Measurements from ENCODE around the gene HCAR3. TPM values are rescaled to one million over a fixed set of nuclear protein-coding genes. Genes with fewer than 3 reads are reported as not detected.
"Not testable (repeated sequence)": the region's sequence is repeated elsewhere in the genome, so short reads cannot be mapped to it uniquely, and the experiment has no call there.

Gene HCAR3
- total RNA-seq, 2 experiments from 2014 or later, result not detected

DNA sequence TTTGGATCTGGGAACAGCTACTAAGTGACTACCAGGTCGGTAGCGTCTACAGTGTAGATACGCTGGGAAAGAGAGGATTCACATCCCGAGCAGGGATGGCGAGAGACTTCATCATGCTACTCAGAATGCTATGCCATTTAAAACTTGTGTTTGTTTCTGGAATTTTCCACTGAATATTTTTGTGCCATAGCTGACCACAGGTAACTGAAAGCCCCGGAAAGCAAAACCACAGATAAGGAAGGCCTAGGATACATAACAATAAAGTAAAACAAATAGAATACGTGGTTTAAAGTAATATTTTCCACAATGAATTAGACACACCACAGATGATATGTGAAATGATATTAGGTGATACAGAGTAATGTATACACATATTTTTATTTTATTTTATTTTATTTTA is 22.0 kb upstream of the HCAR3 start:
- no peaks in the 10 kb centered on the region for H3K36me3 Mint-ChIP-seq (ENCODE audit: low read depth)
- H3K4me3 Mint-ChIP-seq, result no peak overlapping the region
- peaks cover 2% of the 10 kb centered on the region for H3K9me3 Mint-ChIP-seq
- H3K27me3 Mint-ChIP-seq (ENCODE audit: low read depth), result no peaks in the 10 kb centered on the region
- no peak for DNase-seq
- H3K27ac Mint-ChIP-seq, result no peak overlapping the region
- H3K4me1 Mint-ChIP-seq (ENCODE audit: low read depth), result peaks cover 15% of the 10 kb centered on the region
- CTCF ChIA-PET, result no interaction called here
- intact Hi-C loops (cut with micrococcal nuclease), result no loop called here

DNA sequence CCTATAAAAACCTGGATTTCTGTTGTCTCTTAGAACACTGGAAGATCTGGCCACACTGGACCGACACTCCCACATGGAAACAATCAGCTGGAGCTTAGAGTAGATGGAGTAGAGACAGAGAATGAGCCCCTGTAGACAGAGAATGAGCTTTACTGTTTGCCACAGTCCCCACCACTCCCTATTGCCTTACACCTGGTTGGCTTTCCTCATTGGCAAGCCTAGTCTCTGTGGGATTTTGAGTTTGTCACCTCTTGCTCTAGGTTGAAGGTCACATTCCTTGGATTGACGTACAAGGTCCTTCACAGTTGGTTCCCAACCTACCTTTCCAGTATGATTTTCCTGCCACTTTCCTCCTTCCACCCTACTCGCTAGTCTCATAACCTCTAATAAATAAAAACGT is 16.0 kb upstream of the HCAR3 start:
- DNase-seq, result no peak
- CTCF ChIA-PET, result interaction anchor here (0.7 to 1.2 kb wide), 3 partner anchors 20 to 515 kb away, joined by 3 to 4 read pairs (median 3); partner anchors contain the start of genes DENR and ZCCHC8
- Mint-ChIP-seq H3K4me3 (no peak overlapping the region), H3K36me3 (ENCODE audit: low read depth) (no peaks in the 10 kb centered on the region), H3K27ac (peak overlapping the region; percentile 89), H3K4me1 (ENCODE audit: low read depth) (peaks cover 72% of the 10 kb centered on the region), H3K9me3 (peaks cover 5% of the 10 kb centered on the region), H3K27me3 (ENCODE audit: low read depth) (no peaks in the 10 kb centered on the region)
- intact Hi-C loops (cut with micrococcal nuclease), result loop anchor here (1.0 to 5.0 kb wide), 8 partner anchors 12 to 980 kb away; partner anchors contain the start of genes ATP6V0A2, CLIP1, DENR and KNTC1

DNA sequence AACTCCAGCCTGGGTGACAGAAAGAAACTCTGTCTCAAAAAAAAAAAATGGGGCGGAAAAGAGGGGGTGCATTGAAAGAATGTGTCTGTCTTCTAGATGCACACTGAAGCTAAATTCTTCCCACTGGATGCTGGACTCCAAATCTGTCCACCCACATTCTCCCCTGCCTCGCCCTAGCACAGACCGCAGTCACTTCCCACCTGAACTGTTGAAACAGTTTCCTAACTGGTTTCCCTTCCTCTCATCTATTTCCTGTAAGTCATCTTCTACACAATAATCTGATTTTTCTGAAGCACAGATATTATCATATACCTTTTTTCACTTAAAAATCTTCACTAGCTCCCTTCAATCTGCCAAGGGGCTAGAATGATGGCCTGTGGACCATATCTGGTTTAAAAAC is 15.6 kb upstream of the HCAR3 start:
- CTCF ChIA-PET, result interaction anchor here (0.7 to 1.2 kb wide), 3 partner anchors 21 to 515 kb away, joined by 3 to 4 read pairs (median 3); partner anchors contain the start of genes DENR and ZCCHC8

DNA sequence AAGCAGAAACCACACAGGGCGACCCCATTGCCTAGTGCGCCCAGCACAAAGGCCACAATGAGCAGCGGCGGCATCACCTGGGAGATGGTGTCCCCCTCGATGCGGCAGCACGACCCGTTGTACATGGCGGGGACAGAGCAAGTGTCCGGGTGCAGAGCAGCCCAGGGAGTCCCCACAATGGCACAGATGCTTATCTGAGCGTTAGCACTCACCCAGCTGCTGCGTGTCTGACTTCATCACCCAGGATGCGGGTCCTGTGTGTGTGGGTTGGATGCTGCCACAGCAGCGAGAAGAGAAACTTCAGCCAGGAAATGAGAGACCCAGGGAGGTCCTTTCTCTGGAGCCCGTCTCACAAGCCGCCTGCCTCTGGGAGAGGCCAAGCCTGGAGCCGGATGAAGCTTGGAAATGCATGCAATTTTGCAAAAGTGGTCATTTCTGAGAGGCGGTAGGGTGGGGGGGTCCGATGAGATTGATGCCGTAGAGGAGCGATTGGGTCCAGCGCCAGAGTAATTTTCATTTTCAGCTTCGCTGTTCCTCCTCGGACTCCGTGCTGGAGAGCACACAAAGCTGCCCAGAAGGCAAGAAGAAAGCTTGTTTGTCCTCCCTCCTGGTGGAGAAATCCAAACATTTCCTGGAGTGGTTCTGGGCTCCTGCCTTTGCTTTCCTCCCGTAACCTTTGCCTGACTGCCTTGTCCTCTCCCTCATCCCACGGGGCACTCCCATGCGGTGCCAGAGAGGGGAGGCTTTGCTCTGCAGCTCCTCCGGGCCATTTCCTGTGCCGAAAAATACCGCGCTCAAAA is 13.8 kb upstream of the HCAR3 start, which contains the start of gene HCAR1:
HCAR1 (minus strand) TSS at position 630 of the 800 bp plus-strand sequence; CDS start at position 125, 505 bp downstream.
- H3K4me1 Mint-ChIP-seq (ENCODE audit: low read depth), result peaks cover 82% of the 10 kb centered on the region
- CTCF ChIA-PET, result interaction anchor here (0.6 kb wide), 1 partner anchor 57 kb away, joined by 3 read pairs; no protein-coding TSS in a partner anchor
- H3K36me3 Mint-ChIP-seq (ENCODE audit: low read depth), result no peaks in the 10 kb centered on the region
- H3K27me3 Mint-ChIP-seq (ENCODE audit: low read depth), result no peaks in the 10 kb centered on the region
- intact Hi-C loops (cut with micrococcal nuclease), result loop anchor here (5.0 kb wide), 2 partner anchors 308 to 982 kb away; partner anchors contain the start of genes ATP6V0A2 and CLIP1
- peaks cover 3% of the 10 kb centered on the region for H3K9me3 Mint-ChIP-seq
- peak within 1 kb of the TSS; percentile 89 for H3K27ac Mint-ChIP-seq
- peak; percentile 86 for DNase-seq
- peak within 1 kb of the TSS; percentile 58 for H3K4me3 Mint-ChIP-seq

More for the DNA sequence above, 15.6 kb upstream of the HCAR3 start:
- H3K27me3 Mint-ChIP-seq (ENCODE audit: low read depth), result no peaks in the 10 kb centered on the region
- no peaks in the 10 kb centered on the region for H3K36me3 Mint-ChIP-seq (ENCODE audit: low read depth)
- peak overlapping the region; percentile 89 for H3K27ac Mint-ChIP-seq
- intact Hi-C loops (cut with micrococcal nuclease), result loop anchor here (2.0 to 5.0 kb wide), 3 partner anchors 205 to 980 kb away; partner anchors contain the start of genes ATP6V0A2, CLIP1, KNTC1 and RSRC2
- peaks cover 75% of the 10 kb centered on the region for H3K4me1 Mint-ChIP-seq (ENCODE audit: low read depth)
- peaks cover 5% of the 10 kb centered on the region for H3K9me3 Mint-ChIP-seq
- DNase-seq, result peak; percentile 69
- no peak overlapping the region for H3K4me3 Mint-ChIP-seq

DNA sequence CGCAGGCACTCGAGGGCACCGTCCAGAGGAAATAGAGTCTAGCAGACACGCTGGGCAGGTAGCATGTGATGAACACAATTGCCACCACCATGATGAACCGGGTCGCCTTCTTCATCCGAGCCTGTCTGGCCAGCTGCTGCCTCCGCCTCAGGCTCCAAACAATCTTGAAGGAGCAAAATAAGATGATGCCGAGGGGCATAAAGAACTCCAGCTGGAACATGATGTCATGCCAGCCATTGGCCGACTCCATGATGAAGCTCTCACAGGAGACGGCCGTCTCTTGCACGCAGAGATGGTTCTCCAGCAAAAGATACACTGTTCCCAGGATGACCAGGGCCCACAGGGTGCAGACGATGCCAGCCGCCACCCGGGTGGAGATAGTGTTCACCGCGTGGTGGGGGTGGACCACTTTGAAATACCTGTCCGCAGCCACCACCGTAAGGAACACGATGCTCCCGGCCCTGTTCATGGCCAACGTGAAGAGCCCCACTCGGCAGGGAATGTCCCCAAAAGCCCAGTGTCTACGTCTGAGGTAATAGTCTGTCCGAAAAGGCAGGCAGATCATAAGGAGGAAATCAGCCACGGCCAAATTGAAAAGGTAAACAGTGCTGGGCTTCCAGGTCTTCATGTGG is 13.1 kb upstream of the HCAR3 start:
- no peaks in the 10 kb centered on the region for H3K36me3 Mint-ChIP-seq (ENCODE audit: low read depth)
- CTCF ChIA-PET, result no interaction called here
- no peak for DNase-seq
- H3K4me1 Mint-ChIP-seq (ENCODE audit: low read depth), result peaks cover 89% of the 10 kb centered on the region
- H3K27ac Mint-ChIP-seq, result peak overlapping the region; percentile 85
- peak overlapping the region; percentile 58 for H3K4me3 Mint-ChIP-seq
- H3K9me3 Mint-ChIP-seq, result peaks cover 3% of the 10 kb centered on the region
- intact Hi-C loops (cut with micrococcal nuclease), result loop anchor here (5.0 to 10.0 kb wide), 4 partner anchors 307 to 983 kb away; partner anchors contain the start of genes ATP6V0A2, CLIP1 and RHOF
- H3K27me3 Mint-ChIP-seq (ENCODE audit: low read depth), result no peaks in the 10 kb centered on the region

DNA sequence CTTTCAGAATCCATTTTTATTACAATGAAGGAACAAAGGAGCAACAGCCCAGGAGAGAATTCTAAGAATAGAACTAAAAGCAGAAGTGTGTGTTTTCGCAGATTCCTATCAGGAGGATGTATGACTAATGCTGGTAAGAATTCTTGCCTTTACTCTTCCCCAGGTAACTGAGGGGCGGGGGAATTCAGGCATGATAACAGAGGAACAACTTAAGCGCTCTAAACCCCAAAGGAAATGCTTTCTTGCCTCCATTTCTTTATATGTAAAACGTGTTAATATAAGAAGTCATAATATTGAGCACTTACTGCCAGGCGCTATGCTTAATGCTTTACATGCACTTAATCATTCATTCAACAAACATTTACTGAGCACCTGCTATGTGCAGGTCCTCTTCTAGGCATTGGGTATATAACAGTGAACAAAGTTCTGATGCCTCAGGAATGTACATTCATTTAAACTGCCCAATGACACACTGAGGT is 9.5 kb upstream of the HCAR3 start:
- H3K27me3 Mint-ChIP-seq (ENCODE audit: low read depth), result no peaks in the 10 kb centered on the region
- peak overlapping the region; percentile 85 for H3K27ac Mint-ChIP-seq
- H3K36me3 Mint-ChIP-seq (ENCODE audit: low read depth), result no peaks in the 10 kb centered on the region
- intact Hi-C loops (cut with micrococcal nuclease), result loop anchor here (10.0 kb wide), 2 partner anchors 641 to 931 kb away; partner anchors contain the start of gene RHOF
- CTCF ChIA-PET, result interaction anchor here (1.3 kb wide), 1 partner anchor 27 kb away, joined by 5 read pairs; the partner anchor contains the start of gene DENR
- peak; percentile 61 for DNase-seq
- H3K4me3 Mint-ChIP-seq, result peak overlapping the region; percentile 50
- H3K9me3 Mint-ChIP-seq, result no peaks in the 10 kb centered on the region
- peaks cover 76% of the 10 kb centered on the region for H3K4me1 Mint-ChIP-seq (ENCODE audit: low read depth)

DNA sequence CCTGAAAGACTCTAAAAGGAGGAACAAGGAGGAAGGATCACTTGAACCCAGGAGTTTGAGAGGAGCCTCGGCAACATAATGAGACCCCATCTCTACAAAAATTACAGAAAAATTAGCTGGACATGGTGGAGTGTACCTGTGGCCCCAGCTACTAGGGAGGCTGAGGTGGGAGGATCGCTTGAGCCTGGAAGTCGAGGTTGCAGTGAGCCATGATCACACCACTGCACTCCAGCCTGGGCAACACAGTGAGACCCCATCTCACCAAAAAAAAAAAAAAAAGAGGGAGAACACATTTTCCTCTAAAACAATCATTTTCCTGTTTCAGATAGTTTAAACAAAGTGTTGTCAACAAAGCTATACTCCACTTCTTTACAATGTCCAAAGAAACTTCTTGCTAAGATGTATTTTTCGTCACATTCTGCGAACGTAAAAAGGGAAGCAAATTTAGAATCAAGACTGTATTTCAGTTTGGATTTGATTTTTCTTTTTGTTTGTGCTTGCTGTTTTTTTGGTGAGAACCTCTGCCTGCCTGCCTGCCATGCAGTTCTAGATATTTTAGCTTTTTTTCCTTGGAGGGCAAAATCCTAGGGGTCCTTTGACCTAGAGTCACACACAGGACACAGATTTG is 9.0 kb upstream of the HCAR3 start:
- Mint-ChIP-seq H3K36me3 (ENCODE audit: low read depth) (no peaks in the 10 kb centered on the region), H3K27me3 (ENCODE audit: low read depth) (no peaks in the 10 kb centered on the region), H3K4me1 (ENCODE audit: low read depth) (peaks cover 75% of the 10 kb centered on the region), H3K9me3 (no peaks in the 10 kb centered on the region), H3K27ac (peak overlapping the region; percentile 85), H3K4me3 (peak overlapping the region; percentile 50)
- CTCF ChIA-PET, result no interaction called here
- intact Hi-C loops (cut with micrococcal nuclease), result loop anchor here (10.0 kb wide), 2 partner anchors 641 to 931 kb away; partner anchors contain the start of gene RHOF
- DNase-seq, result no peak

DNA sequence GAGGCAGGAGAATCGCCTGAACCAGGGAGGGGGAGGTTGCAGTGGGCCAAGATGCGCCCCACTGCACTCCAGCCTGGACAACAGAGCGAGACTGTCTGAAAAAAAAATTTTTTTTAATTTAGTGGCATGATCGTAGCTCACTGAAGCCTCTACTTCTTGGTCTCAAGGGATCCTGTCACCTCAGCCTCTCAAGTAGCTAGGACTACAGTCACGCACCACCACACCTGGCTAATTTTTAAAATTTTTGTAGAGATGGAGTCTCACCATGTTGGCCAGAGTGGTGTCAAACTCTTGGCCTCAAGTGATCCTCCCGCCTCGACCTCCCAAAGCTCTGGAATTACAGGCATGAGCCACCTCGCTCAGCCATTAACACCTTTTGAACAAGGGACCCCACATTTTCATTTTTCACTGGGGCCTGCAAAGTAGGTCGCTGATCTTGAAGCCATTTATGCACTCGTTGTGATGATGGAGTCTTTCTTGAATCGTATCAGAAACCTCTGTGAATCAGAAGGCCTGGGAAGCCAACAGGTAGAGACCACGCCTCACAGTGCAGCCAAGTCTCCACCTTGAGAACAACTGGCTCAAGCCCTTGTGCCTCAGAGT is 8.1 kb upstream of the HCAR3 start:
- Mint-ChIP-seq H3K27ac (peak overlapping the region; percentile 85), H3K4me1 (ENCODE audit: low read depth) (peaks cover 74% of the 10 kb centered on the region), H3K27me3 (ENCODE audit: low read depth) (no peaks in the 10 kb centered on the region), H3K36me3 (ENCODE audit: low read depth) (no peaks in the 10 kb centered on the region), H3K9me3 (no peaks in the 10 kb centered on the region), H3K4me3 (no peak overlapping the region)
- DNase-seq, result no peak
- intact Hi-C loops (cut with micrococcal nuclease), result loop anchor here (10.0 kb wide), 2 partner anchors 640 to 930 kb away; partner anchors contain the start of gene RHOF
- CTCF ChIA-PET, result interaction anchor here (0.6 kb wide), 1 partner anchor 366 kb away, joined by 3 read pairs; no protein-coding TSS in a partner anchor

DNA sequence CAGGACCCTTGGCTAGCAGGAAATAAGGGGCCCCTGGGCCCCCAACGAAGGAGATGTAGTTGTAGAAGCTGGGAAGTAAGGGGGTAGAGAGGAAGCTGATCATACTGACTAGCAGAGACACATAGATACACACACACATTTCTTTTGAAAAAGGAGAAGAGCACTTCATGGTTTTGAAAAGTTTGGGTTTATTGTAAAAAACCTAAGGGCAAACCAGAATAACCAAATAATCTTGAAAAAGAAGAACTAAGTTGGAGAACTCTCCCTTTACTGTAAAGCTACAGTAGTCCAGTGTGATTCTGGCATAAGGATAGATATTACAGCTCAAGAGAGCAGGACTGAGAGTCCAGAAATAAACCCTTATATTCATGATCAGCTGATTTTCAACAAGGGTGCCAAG is 5.8 kb upstream of the HCAR3 start:
- DNase-seq, result no peak
- Mint-ChIP-seq H3K36me3 (ENCODE audit: low read depth) (no peaks in the 10 kb centered on the region), H3K4me1 (ENCODE audit: low read depth) (peaks cover 58% of the 10 kb centered on the region), H3K4me3 (no peak overlapping the region), H3K27me3 (ENCODE audit: low read depth) (no peaks in the 10 kb centered on the region), H3K27ac (peak overlapping the region; percentile 48), H3K9me3 (peaks cover 1% of the 10 kb centered on the region)
- intact Hi-C loops (cut with micrococcal nuclease), result loop anchor here (10.0 kb wide), 2 partner anchors 638 to 928 kb away; partner anchors contain the start of gene RHOF
- CTCF ChIA-PET, result interaction anchor here (0.9 to 1.2 kb wide), 3 partner anchors 11 to 30 kb away, joined by 3 read pairs; no protein-coding TSS in a partner anchor

DNA sequence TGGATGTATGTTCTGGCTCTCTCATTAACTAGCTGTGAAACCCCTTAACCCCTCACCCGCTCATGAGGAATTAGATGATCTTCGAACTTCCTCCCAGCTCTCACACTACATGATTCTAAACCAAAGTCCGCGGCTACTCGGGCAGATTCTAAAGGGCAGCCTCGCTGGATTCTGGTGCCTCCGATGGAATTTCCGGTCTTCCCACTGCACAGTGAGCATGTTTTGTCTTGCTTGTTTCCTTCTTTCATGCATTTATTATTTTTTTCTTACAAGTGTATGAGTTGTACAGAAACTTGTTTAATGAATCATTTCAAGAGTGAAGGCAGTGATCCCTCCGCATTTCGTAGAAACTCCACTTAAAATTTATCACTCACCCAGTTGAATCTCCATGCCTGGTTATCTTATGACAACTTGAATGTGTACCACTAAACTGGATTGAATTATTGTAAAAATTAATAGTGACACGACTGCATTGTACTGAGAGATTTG is 4.5 kb upstream of the HCAR3 start:
- H3K36me3 Mint-ChIP-seq (ENCODE audit: low read depth), result no peaks in the 10 kb centered on the region
- peak overlapping the region; percentile 88 for H3K27ac Mint-ChIP-seq
- H3K27me3 Mint-ChIP-seq (ENCODE audit: low read depth), result no peaks in the 10 kb centered on the region
- peak overlapping the region; percentile 30 for H3K4me3 Mint-ChIP-seq
- H3K4me1 Mint-ChIP-seq (ENCODE audit: low read depth), result peaks cover 49% of the 10 kb centered on the region
- CTCF ChIA-PET, result no interaction called here
- DNase-seq, result peak; percentile 26
- peaks cover 1% of the 10 kb centered on the region for H3K9me3 Mint-ChIP-seq
- intact Hi-C loops (cut with micrococcal nuclease), result loop anchor here (1.0 to 10.0 kb wide), 3 partner anchors 31 to 926 kb away; partner anchors contain the start of genes DENR and RHOF

DNA sequence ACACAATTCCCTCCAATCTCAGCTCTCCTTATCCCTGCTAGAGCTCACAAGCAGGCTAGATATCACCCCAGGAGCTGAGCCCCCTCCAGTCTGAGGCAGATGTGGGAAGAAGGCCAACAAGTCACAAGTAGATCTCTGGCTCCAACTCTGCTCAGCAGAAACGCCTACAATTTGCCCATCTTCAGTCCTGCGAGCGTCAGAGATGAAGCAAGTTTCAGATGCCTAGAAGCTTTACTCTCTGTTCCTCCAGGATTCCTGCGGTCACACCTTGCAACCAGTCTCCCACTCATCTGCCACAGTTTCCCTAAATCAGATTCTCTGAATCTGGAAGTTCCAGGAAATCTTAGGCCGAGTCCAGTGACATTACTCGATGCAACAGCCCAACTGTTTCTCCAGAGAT is 1.4 kb downstream of the HCAR3 start:
- peaks cover 16% of the 10 kb centered on the region for H3K4me1 Mint-ChIP-seq (ENCODE audit: low read depth)
- intact Hi-C loops (cut with micrococcal nuclease); H3K27me3 Mint-ChIP-seq (ENCODE audit: low read depth); CTCF ChIA-PET; DNase-seq; H3K27ac Mint-ChIP-seq; H3K9me3 Mint-ChIP-seq; H3K36me3 Mint-ChIP-seq (ENCODE audit: low read depth); H3K4me3 Mint-ChIP-seq: not testable (repeated sequence)

Measured in activated naive CD4-positive, alpha-beta T cell treated with anti-CD3 and anti-CD28 coated beads for 36 hours (primary cell).